HCT116 (cell line): ENCODE results near the gene SFT2D2. TPM values are rescaled to one million over a fixed set of nuclear protein-coding genes. Genes with fewer than 3 reads are reported as not detected.

ENCODE experiments used
- ATAC-seq: fragments of 200-7000 bp; cut with Tn5 transposase; 2 replicates; pipeline ENCODE4 v1.9.1; 2020; ENCODE audit warnings: mild to moderate bottlenecking, moderate library complexity
- BruUV-seq: library from RNA; stranded (reverse); fragments of 400-500 nt; replicated peaks from 2 replicates; lab custom pipeline; 2021; lab: Mats Ljungman, UMichigan
- CTCF ChIA-PET: fragments of 300-600 bp; sonication (Branson Sonifier 250); formaldehyde crosslinking; loops from one replicate; lab custom pipeline; 2021; ENCODE audit warnings: antibody characterized with exemption; lab: Charles Lee
- POLR2A ChIA-PET: fragments of 300-600, 350-600 bp; sonication (Branson Sonifier 250); formaldehyde crosslinking; loops from one replicate; lab custom pipeline; 2021; ENCODE audit warnings: antibody characterized with exemption; lab: Charles Lee
- RAD21 ChIA-PET, 2 experiments: fragments of 300-600 bp; sonication (Branson Sonifier 250); formaldehyde crosslinking; loops; one replicate each; lab custom pipeline; 2023; ENCODE audit warnings: low total read pairs in 2 of 2; ENCODE audit not compliant: uncharacterized antibody in 2 of 2, unreplicated experiment in 2 of 2, low non-redundant PET in 1 of 2; lab: Charles Lee
- DNase-seq: peaks from one replicate; pipeline ENCODE4 v3.0.0-alpha.2; 2010; ENCODE audit warnings: low read depth, low spot score
- H2AFZ ChIP-seq: fragments of 200-600 bp; shearing (Covaris generic), sonication (generic); 2 replicates; pipeline ENCODE4 v1.6.1; 2017; ENCODE audit warnings: low read depth, mixed run types, mixed read lengths, antibody characterized with exemption, low read length; ENCODE audit not compliant: poor library complexity, severe bottlenecking
- H3K27ac ChIP-seq: 2 replicates; pipeline ENCODE4 v1.5.1; 2012; ENCODE audit warnings: low read depth, low read length
- H3K27me3 ChIP-seq: fragments of 200-600 bp; sonication (generic); 2 replicates; pipeline ENCODE4 v1.6.1; 2016; ENCODE audit warnings: mixed run types, low read length, mixed read lengths; ENCODE audit not compliant: insufficient read depth
- H3K36me3 ChIP-seq, 2 experiments: fragments of 200-500 bp in 1 of 2; fragments of 200-600 bp in 1 of 2; sonication (Bioruptor generic) in 1 of 2; sonication (generic) in 1 of 2; 2 replicates each; pipeline versions ENCODE4 v1.5.1 to v1.6.1; 2014 to 2016; ENCODE audit warnings: low read length in 2 of 2, inconsistent platforms in 1 of 2, mixed read lengths in 1 of 2, mixed run types in 1 of 2; ENCODE audit not compliant: insufficient read depth in 2 of 2, control insufficient read depth in 1 of 2
- H3K4me1 ChIP-seq, 2 experiments: fragments of 200-600 bp in 1 of 2; sonication (generic) in 1 of 2; 2 replicates each; pipeline versions ENCODE4 v1.5.1 to v1.6.1; 2012 to 2017; ENCODE audit warnings: low read length in 2 of 2, inconsistent platforms in 1 of 2, mild to moderate bottlenecking in 1 of 2, mixed read lengths in 1 of 2, mixed run types in 1 of 2, moderate library complexity in 1 of 2; ENCODE audit not compliant: insufficient read depth in 2 of 2, control insufficient read depth in 1 of 2
- H3K4me2 ChIP-seq: fragments of 200-600 bp; sonication (generic); 2 replicates; pipeline ENCODE4 v1.6.1; 2017; ENCODE audit warnings: mixed run types, low read length, mixed read lengths
- H3K4me3 ChIP-seq, 2 experiments: fragments of 200-600 bp in 1 of 2; sonication (generic) in 1 of 2; replicated peaks in 1 of 2; 2 replicates each; pipeline ENCODE4 v1.5.1; 2011 to 2016; ENCODE audit warnings: low read length in 2 of 2, control low read depth in 1 of 2, low read depth in 1 of 2, mild to moderate bottlenecking in 1 of 2, mixed read lengths in 1 of 2, mixed run types in 1 of 2
- H3K79me2 ChIP-seq: fragments of 200-600 bp; sonication (generic); 2 replicates; pipeline ENCODE4 v1.6.1; 2017; ENCODE audit warnings: mild to moderate bottlenecking, mixed run types, low read length, moderate library complexity, mixed read lengths; ENCODE audit not compliant: insufficient read depth
- H3K9ac ChIP-seq: fragments of 200-600 bp; sonication (generic); 2 replicates; pipeline ENCODE4 v1.6.1; 2016; ENCODE audit warnings: low read length, mixed read lengths
- H3K9me2 ChIP-seq: fragments of 200-600 bp; sonication (generic), shearing (Covaris generic); 2 replicates; pipeline ENCODE4 v1.6.1; 2017; ENCODE audit warnings: mixed run types, mild to moderate bottlenecking, moderate library complexity; ENCODE audit not compliant: insufficient read depth
- H3K9me3 ChIP-seq, 2 experiments: fragments of 200-500 bp in 1 of 2; fragments of 200-600 bp in 1 of 2; sonication (Bioruptor generic) in 1 of 2; sonication (generic) in 1 of 2; 2 replicates each; pipeline ENCODE4 v1.6.1; 2014 to 2017; ENCODE audit warnings: low read length in 2 of 2, mixed read lengths in 2 of 2, inconsistent platforms in 1 of 2, low read depth in 1 of 2, mild to moderate bottlenecking in 1 of 2, mixed run types in 1 of 2, moderate library complexity in 1 of 2; ENCODE audit not compliant: control insufficient read depth in 1 of 2, insufficient read depth in 1 of 2
- H4K20me1 ChIP-seq: fragments of 200-600 bp; sonication (generic), shearing (Covaris generic); 2 replicates; pipeline ENCODE4 v1.6.1; 2017; ENCODE audit warnings: mixed run types, mild to moderate bottlenecking, moderate library complexity; ENCODE audit not compliant: insufficient read depth
- ATF3 ChIP-seq: IDR thresholded peaks from 2 replicates; pipeline ENCODE4 v1.6.1; 2012
- CEBPB ChIP-seq: IDR thresholded peaks from 2 replicates; pipeline ENCODE4 v1.6.1; 2012; ENCODE audit warnings: low read depth
- CTCF ChIP-seq, 3 experiments: fragments of 200-600 bp in 1 of 3; sonication (generic) in 1 of 3; IDR thresholded peaks in 2 of 3; conservative IDR thresholded peaks in 1 of 3; 2 replicates each; pipeline ENCODE4 v1.5.1; 2012 to 2017; ENCODE audit warnings: low read depth in 2 of 3, low read length in 2 of 3, antibody characterized with exemption in 1 of 3, borderline replicate concordance in 1 of 3, control low read depth in 1 of 3, mild to moderate bottlenecking in 1 of 3, mixed read lengths in 1 of 3, mixed run types in 1 of 3, moderate library complexity in 1 of 3; ENCODE audit not compliant: insufficient read depth in 1 of 3
- EGR1 ChIP-seq: IDR thresholded peaks from 2 replicates; pipeline ENCODE4 v1.6.1; 2012; ENCODE audit warnings: low read depth
- ELF1 ChIP-seq: IDR thresholded peaks from 2 replicates; pipeline ENCODE4 v1.6.1; 2012; ENCODE audit warnings: low read depth, borderline replicate concordance
- EZH2phosphoT487 ChIP-seq: fragments of 200-600 bp; IDR thresholded peaks from 2 replicates; pipeline ENCODE4 v1.6.1; 2018; ENCODE audit warnings: antibody characterized with exemption, borderline replicate concordance
- FOSL1 ChIP-seq: IDR thresholded peaks from 2 replicates; pipeline ENCODE4 v1.6.1; 2012; ENCODE audit warnings: low read depth
- POLR2AphosphoS5 ChIP-seq: IDR thresholded peaks from 2 replicates; pipeline ENCODE4 v1.6.1; 2011; ENCODE audit warnings: mild to moderate bottlenecking, low read depth, low read length, moderate library complexity
- TCF7L2 ChIP-seq: IDR thresholded peaks from 2 replicates; pipeline ENCODE4 v1.7.0; 2011; ENCODE audit warnings: borderline replicate concordance, inconsistent platforms; ENCODE audit not compliant: insufficient read depth, insufficient read length; ENCODE audit errors: extremely low read depth
- ZFX ChIP-seq: fragments of 450-650 bp; IDR thresholded peaks from 2 replicates; pipeline ENCODE4 v1.6.1; 2017
- intact Hi-C: fragments of 100-400 bp; cut with micrococcal nuclease; formaldehyde crosslinking; loops from 2 replicates; pipeline ENCODE4 v1.10.0; 2022
- total RNA-seq: library from RNA; stranded (reverse); gene quantifications from one replicate; pipeline ENCODE4 v1.2.1, GENCODE V29; 2021; ENCODE audit not compliant: unreplicated experiment

SFT2D2 gene
- total RNA-seq, 1 experiment from 2014 or later, result 57.5 TPM

- TF ChIP-seq CTCF (IDR thresholded peaks at IDR 0.05 in 2 of 3, conservative IDR thresholded peaks at IDR 0.05 in 1 of 3; ENCODE audit: borderline replicate concordance in 1 of 3, insufficient read depth in 1 of 3, low read depth in 2 of 3, low read length in 2 of 3), result no peak
- no peak for TF ChIP-seq POLR2AphosphoS5
- TF ChIP-seq CEBPB, result no peak
- TF ChIP-seq TCF7L2, result no peak
- TF ChIP-seq ZFX, result no peak
- TF ChIP-seq ELF1, result 0 out of 2 replicates have a peak, but pooled peaks have one; percentile 9
- TF ChIP-seq EZH2phosphoT487, result no peak
- no peak for TF ChIP-seq ATF3
- peak; percentile 37; the same call in 1 of the 2 replicates for TF ChIP-seq FOSL1
- TF ChIP-seq, all 23 proteins: peak for 5
Observed at GRCh38 chr1:168287237-168287664, 61.4 kb downstream of the SFT2D2 start (continued).

GRCh38 chr1:168288311-168289052 lies 62.7 kb downstream of the SFT2D2 start:
- Histone ChIP-seq H3K4me1 (peaks cover 27 to 30% of the 10 kb centered on the region in 2 experiments), H3K4me3 (no peak overlapping the region), H3K79me2 (no peaks in the 10 kb centered on the region), H3K9me2 (no peaks in the 10 kb centered on the region), H3K4me2 (no peak overlapping the region), H3K9me3 (no peaks in the 10 kb centered on the region), H3K27ac (no peak overlapping the region), H3K36me3 (no peaks in the 10 kb centered on the region), H3K27me3 (no peaks in the 10 kb centered on the region), H3K9ac (no peak overlapping the region), H4K20me1 (no peaks in the 10 kb centered on the region), H2AFZ (no peak overlapping the region)
- TF ChIP-seq ELF1 (no peak), EGR1 (no peak)
- intact Hi-C loops, result no loop called here
- ATAC-seq (no peak), DNase-seq (no peak)
- RAD21 ChIA-PET, result no interaction called here
- no TSS peak for BruUV-seq
- POLR2A ChIA-PET, result no interaction called here
- CTCF ChIA-PET, result no interaction called here
